ENCODE measurements around the gene TKTL1. TPM values are rescaled to one million over a fixed set of nuclear protein-coding genes. Genes with fewer than 3 reads are reported as not detected.

TKTL1 gene
- total RNA-seq, 1 donor from 2014 or later, result not detected

DNA sequence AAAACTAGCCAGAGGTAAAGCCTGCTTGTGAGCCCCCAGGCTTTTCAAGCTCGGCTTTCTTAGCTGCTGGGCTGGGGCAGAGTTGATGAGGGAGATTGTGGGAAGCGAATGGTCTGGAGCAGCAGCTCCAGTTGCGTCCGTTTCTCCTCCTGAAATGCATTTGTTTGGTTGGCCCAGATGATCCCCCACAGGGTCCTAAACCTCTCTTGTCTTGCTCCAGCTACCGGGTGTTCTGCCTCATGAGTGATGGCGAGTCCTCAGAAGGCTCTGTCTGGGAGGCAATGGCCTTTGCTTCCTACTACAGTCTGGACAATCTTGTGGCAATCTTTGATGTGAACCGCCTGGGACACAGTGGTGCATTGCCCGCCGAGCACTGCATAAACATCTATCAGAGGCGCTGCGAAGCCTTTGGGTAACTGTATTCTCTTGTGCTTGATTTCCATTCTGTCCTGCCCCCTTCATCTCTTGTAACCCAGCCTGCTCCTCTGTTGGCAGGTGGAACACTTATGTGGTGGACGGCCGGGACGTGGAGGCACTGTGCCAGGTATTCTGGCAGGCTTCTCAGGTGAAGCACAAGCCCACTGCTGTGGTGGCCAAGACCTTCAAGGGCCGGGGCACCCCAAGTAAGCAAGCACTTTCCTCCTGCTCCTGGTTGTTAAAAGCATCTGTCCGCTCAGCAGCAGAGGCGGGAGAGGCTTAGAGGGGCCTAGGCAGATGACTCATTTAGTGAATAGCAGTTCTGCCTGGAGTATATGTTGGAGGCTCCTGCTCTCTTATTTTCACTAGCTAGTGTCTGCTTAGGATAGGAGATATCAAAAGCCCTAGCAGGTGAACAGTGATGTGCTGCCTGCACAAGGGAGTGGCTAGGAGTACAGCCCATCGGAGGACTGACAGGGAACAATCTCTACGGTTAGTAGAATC, 15.3 kb downstream of the TKTL1 start:
- peak; percentile 57 for DNase-seq (ENCODE audit: low spot score)
- no peak overlapping the region for H3K4me3 Mint-ChIP-seq (ENCODE audit: unreplicated experiment)
- no peaks in the 10 kb centered on the region for H3K36me3 Mint-ChIP-seq (ENCODE audit: low read depth)
- no peaks in the 10 kb centered on the region for H3K4me1 Mint-ChIP-seq (ENCODE audit: low read depth)
- H3K9me3 Mint-ChIP-seq (ENCODE audit: low read depth), result peaks cover 10% of the 10 kb centered on the region
- TF ChIP-seq, protein P1, sequence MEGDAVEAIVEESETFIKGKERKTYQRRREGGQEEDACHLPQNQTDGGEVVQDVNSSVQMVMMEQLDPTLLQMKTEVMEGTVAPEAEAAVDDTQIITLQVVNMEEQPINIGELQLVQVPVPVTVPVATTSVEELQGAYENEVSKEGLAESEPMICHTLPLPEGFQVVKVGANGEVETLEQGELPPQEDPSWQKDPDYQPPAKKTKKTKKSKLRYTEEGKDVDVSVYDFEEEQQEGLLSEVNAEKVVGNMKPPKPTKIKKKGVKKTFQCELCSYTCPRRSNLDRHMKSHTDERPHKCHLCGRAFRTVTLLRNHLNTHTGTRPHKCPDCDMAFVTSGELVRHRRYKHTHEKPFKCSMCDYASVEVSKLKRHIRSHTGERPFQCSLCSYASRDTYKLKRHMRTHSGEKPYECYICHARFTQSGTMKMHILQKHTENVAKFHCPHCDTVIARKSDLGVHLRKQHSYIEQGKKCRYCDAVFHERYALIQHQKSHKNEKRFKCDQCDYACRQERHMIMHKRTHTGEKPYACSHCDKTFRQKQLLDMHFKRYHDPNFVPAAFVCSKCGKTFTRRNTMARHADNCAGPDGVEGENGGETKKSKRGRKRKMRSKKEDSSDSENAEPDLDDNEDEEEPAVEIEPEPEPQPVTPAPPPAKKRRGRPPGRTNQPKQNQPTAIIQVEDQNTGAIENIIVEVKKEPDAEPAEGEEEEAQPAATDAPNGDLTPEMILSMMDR (IDR thresholded peaks at IDR 0.05), result no peak
- no peak overlapping the region for H3K27ac Mint-ChIP-seq (ENCODE audit: unreplicated experiment)
- H3K27me3 Mint-ChIP-seq (ENCODE audit: low read depth), result no peaks in the 10 kb centered on the region

DNA sequence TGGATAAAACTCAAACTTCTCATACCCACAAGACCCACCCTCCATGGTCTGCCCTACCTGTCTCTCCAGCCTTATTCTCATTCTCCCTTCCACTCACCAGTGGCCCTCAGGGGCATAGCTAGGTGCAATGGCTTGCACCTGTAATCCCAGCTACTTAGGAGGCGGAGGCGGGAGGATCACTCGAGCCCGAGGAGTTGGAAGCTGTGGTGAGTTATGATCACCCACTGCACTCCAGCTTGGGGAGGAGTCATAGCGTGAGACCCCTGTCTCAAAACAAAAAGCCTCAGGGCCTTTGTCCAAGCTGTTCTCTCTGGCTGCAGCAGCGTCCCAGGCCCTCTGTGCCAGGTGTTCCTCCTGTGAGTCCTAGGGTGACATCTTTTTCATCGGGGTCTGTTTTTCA, 16.5 kb downstream of the TKTL1 start:
- Mint-ChIP-seq H3K4me3 (ENCODE audit: unreplicated experiment) (no peak overlapping the region), H3K9me3 (ENCODE audit: low read depth) (peaks cover 10% of the 10 kb centered on the region), H3K27ac (ENCODE audit: unreplicated experiment) (no peak overlapping the region), H3K36me3 (ENCODE audit: low read depth) (no peaks in the 10 kb centered on the region), H3K27me3 (ENCODE audit: low read depth) (no peaks in the 10 kb centered on the region), H3K4me1 (ENCODE audit: low read depth) (no peaks in the 10 kb centered on the region)
- TF ChIP-seq, protein P1 (IDR thresholded peaks at IDR 0.05), result no peak
- DNase-seq (ENCODE audit: low spot score), result peak; percentile 50

DNA sequence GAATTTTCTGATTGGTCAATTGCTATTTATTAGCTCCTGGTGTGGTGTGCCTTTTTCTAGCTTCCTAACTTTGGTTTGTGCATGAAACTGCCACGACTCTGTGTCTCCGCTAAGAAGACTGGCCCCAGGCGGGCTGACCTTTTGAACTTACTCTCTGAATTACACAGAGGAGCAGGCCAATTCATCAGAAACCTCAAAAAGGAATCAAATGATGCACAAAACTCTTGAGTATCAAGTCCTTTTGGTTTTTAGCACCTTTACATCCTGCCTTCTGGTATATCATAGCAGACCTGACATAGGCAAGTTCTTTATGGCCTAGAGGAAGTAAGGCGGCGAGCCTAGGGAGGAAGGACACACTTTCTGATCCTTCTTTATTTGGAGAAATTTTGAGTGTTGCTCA, 17.6 kb downstream of the TKTL1 start:
- TF ChIP-seq, protein P1 (IDR thresholded peaks at IDR 0.05), result no peak
- H3K27me3 Mint-ChIP-seq (ENCODE audit: low read depth), result no peaks in the 10 kb centered on the region
- no peak overlapping the region for H3K4me3 Mint-ChIP-seq (ENCODE audit: unreplicated experiment)
- H3K36me3 Mint-ChIP-seq (ENCODE audit: low read depth), result no peaks in the 10 kb centered on the region
- no peak overlapping the region for H3K27ac Mint-ChIP-seq (ENCODE audit: unreplicated experiment)
- peaks cover 5% of the 10 kb centered on the region for H3K9me3 Mint-ChIP-seq (ENCODE audit: low read depth)
- DNase-seq (ENCODE audit: low spot score), result no peak
- H3K4me1 Mint-ChIP-seq (ENCODE audit: low read depth), result peaks cover 2% of the 10 kb centered on the region

DNA sequence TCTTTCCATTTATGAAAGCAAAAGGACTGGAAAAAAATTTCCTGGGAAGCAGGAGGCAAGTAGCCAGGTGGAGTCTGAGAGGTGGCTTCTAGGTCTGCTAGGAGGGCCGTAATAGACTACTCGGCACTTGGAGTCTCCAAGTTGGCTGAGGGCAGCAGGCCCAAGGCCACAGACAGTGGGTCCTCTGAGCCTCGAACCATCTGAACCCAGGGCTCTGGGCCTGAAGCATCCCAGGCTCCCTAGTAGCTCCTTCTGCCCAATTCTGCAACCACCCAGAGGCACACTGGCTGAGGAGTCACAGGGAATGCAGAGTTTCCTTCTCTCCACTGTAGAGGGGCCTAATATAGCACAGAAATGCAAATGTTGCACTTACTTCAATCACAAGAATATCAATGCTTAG, 19.8 kb downstream of the TKTL1 start:
- H3K36me3 Mint-ChIP-seq (ENCODE audit: low read depth), result peaks cover 1% of the 10 kb centered on the region
- H3K4me3 Mint-ChIP-seq (ENCODE audit: unreplicated experiment), result no peak overlapping the region
- H3K27ac Mint-ChIP-seq (ENCODE audit: unreplicated experiment), result no peak overlapping the region
- H3K27me3 Mint-ChIP-seq (ENCODE audit: low read depth), result peaks cover 8% of the 10 kb centered on the region
- TF ChIP-seq, protein P1 (IDR thresholded peaks at IDR 0.05), result no peak
- H3K4me1 Mint-ChIP-seq (ENCODE audit: low read depth), result peaks cover 2% of the 10 kb centered on the region
- H3K9me3 Mint-ChIP-seq (ENCODE audit: low read depth), result peaks cover 4% of the 10 kb centered on the region
- peak; percentile 40 for DNase-seq (ENCODE audit: low spot score)

DNA sequence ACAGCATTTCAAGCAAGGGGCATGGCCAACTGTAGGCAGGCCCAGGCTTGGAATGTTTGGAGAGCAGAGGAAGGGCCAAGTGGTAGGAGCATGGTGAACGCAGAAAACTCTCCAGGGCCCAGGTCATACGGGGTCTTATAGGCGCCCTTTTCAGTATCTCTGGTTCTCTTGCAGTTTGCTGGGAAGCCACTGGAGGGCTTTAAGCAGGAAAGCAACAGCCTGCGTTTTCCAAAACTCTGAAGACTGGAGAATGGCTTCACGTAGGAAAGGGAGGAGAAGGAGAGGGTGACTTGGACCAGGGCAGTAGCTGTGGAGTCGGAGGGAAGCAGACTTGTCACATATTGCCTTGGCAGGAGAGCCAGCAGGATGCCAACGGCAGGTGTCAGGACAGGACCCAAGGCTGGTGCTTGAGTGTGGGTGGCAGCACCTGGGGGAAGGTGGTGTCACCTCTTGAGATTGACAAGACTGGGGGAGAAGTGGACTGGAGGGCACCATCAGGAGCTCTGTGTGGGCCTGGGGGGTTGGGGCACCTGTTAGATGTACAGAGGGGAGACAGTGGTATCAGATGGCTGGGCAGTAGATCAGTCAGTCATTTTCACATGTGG, 21.9 kb downstream of the TKTL1 start:
- H3K27ac Mint-ChIP-seq (ENCODE audit: unreplicated experiment), result no peak overlapping the region
- DNase-seq (ENCODE audit: low spot score), result peak; percentile 53
- peaks cover 4% of the 10 kb centered on the region for H3K9me3 Mint-ChIP-seq (ENCODE audit: low read depth)

More for the DNA sequence above, 21.9 kb downstream of the TKTL1 start:
- peaks cover 2% of the 10 kb centered on the region for H3K4me1 Mint-ChIP-seq (ENCODE audit: low read depth)
- peaks cover 2% of the 10 kb centered on the region for H3K36me3 Mint-ChIP-seq (ENCODE audit: low read depth)
- peaks cover 20% of the 10 kb centered on the region for H3K27me3 Mint-ChIP-seq (ENCODE audit: low read depth)
- H3K4me3 Mint-ChIP-seq (ENCODE audit: unreplicated experiment), result no peak overlapping the region
- TF ChIP-seq, protein P1 (IDR thresholded peaks at IDR 0.05), result peak; percentile 69
